SHP77 (cell line): Measurements from ENCODE around the gene EPM2AIP1.
"Not testable (repeated sequence)": the region's sequence is repeated elsewhere in the genome, so short reads cannot be mapped to it uniquely, and the experiment has no call there.

ENCODE experiments used
- DNase-seq, 2 experiments: peaks; one replicate each; lab custom pipeline; 2025; lab: John Stamatoyannopoulos, UW

EPM2AIP1 gene

GRCh38 chr3:36992806-36993325, at the start of gene EPM2AIP1:
EPM2AIP1 (minus strand) TSS chr3:36993131; CDS start chr3:36993077, 54 bp downstream.
- no peak for DNase-seq

GRCh38 chr3:37042712-37043111, 49.8 kb upstream of the EPM2AIP1 start:
- DNase-seq, result not testable (repeated sequence)

- no peak for DNase-seq
These were observed 48.7 kb upstream of the EPM2AIP1 start for GRCh38 chr3:37041546-37042195.

GRCh38 chr3:37040231-37040630, 47.3 kb upstream of the EPM2AIP1 start:
- DNase-seq, result no peak

- no peak for DNase-seq
These were observed 46.4 kb upstream of the EPM2AIP1 start for GRCh38 chr3:37039161-37039846.

- DNase-seq, result no peak
These were observed 44.4 kb upstream of the EPM2AIP1 start for GRCh38 chr3:37037352-37037751.

- DNase-seq, result no peak
These were observed 40.0 kb upstream of the EPM2AIP1 start for GRCh38 chr3:37032961-37033360.

GRCh38 chr3:37031096-37031682, 38.3 kb upstream of the EPM2AIP1 start:
- DNase-seq, result no peak

- no peak for DNase-seq
These were observed 37.7 kb upstream of the EPM2AIP1 start for GRCh38 chr3:37030588-37030987.

- no peak for DNase-seq
These were observed 36.7 kb upstream of the EPM2AIP1 start for GRCh38 chr3:37029516-37030163.

GRCh38 chr3:37029111-37029510, 36.2 kb upstream of the EPM2AIP1 start:
- DNase-seq, result no peak

- DNase-seq, result no peak
These were observed 35.4 kb upstream of the EPM2AIP1 start for GRCh38 chr3:37028329-37028728.

GRCh38 chr3:37026851-37027250, 33.9 kb upstream of the EPM2AIP1 start:
- no peak for DNase-seq

GRCh38 chr3:37025561-37026335, 32.8 kb upstream of the EPM2AIP1 start:
- no peak for DNase-seq

- DNase-seq, result no peak
These were observed 32.0 kb upstream of the EPM2AIP1 start for GRCh38 chr3:37024820-37025405.

GRCh38 chr3:37024092-37024491, 31.2 kb upstream of the EPM2AIP1 start:
- no peak for DNase-seq

- DNase-seq, result no peak
These were observed 24.8 kb upstream of the EPM2AIP1 start for GRCh38 chr3:37017683-37018082.

GRCh38 chr3:37016903-37017302, 24.0 kb upstream of the EPM2AIP1 start:
- no peak for DNase-seq

- DNase-seq, result no peak
These were observed 22.7 kb upstream of the EPM2AIP1 start for GRCh38 chr3:37015642-37016041.

- DNase-seq, result no peak
These were observed 21.7 kb upstream of the EPM2AIP1 start for GRCh38 chr3:37014620-37015019.
